NCI-H2171 treated with DMSO at 0.1 percent for 48 hours (cell line): Measurements from ENCODE around the gene DLGAP3.
"Not testable (repeated sequence)": the region's sequence is repeated elsewhere in the genome, so short reads cannot be mapped to it uniquely, and the experiment has no call there.

Source experiments
- DNase-seq: peaks from one replicate; lab custom pipeline; 2025; lab: John Stamatoyannopoulos, UW

The DLGAP3 gene

GRCh38 chr1:34829250-34829649 lies 100.2 kb downstream of the DLGAP3 start:
- DNase-seq, result no peak

- no peak for DNase-seq
These were observed 100.8 kb downstream of the DLGAP3 start for GRCh38 chr1:34828611-34829010.

DNA sequence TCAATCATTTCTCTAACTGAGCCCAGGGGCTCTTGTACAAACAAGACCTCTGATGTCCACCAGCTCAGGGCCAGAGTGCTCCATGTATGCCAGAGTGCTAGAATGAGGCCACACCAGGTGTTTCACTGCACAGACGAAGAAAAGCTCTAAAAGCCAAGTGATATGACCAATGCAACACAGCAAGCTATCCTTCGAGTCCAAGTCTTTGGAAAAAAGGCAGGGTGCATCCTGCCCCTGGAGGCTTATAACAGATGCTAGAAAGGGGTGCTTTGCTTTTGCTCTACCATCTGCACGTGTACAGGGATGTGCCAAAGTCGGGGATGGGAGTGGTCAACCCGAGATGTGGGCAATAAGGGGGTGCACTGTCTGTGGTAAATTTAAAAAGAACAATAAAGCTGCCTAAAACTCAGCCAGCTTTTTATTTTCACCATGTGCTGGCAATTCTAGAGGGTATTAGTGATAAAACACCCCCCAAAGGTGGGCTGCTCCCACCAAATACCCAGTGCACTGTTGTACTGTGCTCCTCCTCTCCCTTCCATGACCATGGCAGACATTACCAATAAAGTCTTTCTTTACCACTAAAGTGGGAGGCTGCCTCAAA lies 102.0 kb downstream of the DLGAP3 start:
- no peak for DNase-seq

DNA sequence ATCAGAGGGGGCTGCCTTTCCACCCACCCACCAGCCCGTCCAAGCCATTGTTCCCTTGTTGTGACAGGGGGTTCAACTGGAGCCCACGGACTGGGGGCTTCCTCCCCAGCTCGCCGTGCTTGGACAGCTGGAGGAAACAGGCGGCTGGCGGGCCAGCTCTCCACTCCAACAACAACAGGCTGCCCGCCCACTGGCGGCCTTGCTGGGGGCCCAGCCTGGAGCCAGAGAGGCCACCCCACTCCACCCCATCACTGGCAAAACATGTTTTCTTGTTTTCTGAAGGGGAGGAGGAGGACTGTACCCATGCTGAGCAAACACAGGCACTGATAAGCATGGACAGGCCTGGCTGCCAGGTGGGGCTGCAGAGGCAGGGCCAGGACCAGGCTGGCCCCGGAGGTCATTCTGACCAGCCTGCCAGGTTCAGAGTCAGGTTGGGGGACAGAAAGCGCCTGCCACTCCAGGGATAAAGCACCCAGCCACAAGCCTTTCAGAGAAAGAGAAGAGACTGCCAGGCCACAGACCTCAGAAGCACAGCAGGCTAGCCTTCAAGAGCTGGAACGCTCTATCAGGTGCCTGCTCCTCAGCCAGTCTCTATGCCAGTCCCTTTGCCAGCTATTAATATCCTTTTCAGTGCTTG lies 103.9 kb downstream of the DLGAP3 start:
- no peak for DNase-seq

GRCh38 chr1:34824817-34825454 lies 104.5 kb downstream of the DLGAP3 start:
- no peak for DNase-seq

DNA sequence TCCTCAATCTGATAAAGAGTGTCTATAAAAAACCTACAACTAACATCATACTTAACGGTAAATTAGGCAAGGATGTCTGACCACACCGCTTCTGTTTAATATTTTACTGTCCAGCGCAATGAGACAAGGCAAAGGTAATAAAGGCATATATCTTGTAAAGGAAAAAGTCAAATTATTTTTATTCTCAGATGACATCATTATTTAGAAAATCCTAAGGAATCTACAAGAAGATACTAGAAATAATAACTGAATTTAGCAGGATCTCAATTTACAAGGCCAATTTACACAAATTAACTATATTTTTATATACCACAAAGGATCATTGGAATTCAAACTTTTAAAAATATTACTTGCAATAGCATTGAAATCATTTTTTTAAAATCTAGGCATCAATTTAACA lies 107.2 kb downstream of the DLGAP3 start:
- DNase-seq, result no peak

- not testable (repeated sequence) for DNase-seq
These were observed 110.6 kb downstream of the DLGAP3 start for GRCh38 chr1:34818862-34819261.

GRCh38 chr1:34816778-34817177 lies 112.7 kb downstream of the DLGAP3 start:
- no peak for DNase-seq

GRCh38 chr1:34816332-34816731 lies 113.1 kb downstream of the DLGAP3 start:
- no peak for DNase-seq
